ENCODE measurements around the gene SPDYA.

GRCh38 chr2:28871620-28872019 is 61.0 kb downstream of the SPDYA start:
- TF ChIP-seq POLR2A (IDR thresholded peaks at IDR 0.05) = no peak
- TF ChIP-seq CTCF (IDR thresholded peaks at IDR 0.05) = no peak
